Gastroesophageal sphincter (tissue), 4 donors: ENCODE results near the gene SCRN2. TPM values are rescaled to one million over a fixed set of nuclear protein-coding genes. Genes with fewer than 3 reads are reported as not detected.
A peak's percentile ranks its signal among the peaks of the same experiment; 100 is the strongest.

Source experiments
- ATAC-seq: fragments of 150-250 bp; one replicate; pipeline ENCODE4 v1.9.1; 2016; ENCODE audit warnings: mild to moderate bottlenecking, moderate library complexity
- H3K27ac ChIP-seq, 4 donors: fragments of 200-600 bp; sonication (generic) in 3 of 4; 1 replicate in 3 of 4; 2 replicates in 1 of 4; pipeline ENCODE4 v1.5.1; 2016 to 2019
- H3K27me3 ChIP-seq: fragments of 200-600 bp; sonication (generic); one replicate; pipeline ENCODE4 v1.5.1; 2019
- H3K36me3 ChIP-seq, 2 donors: fragments of 200-600 bp; sonication (generic); one replicate each; pipeline ENCODE4 v1.5.1; 2019; ENCODE audit warnings: control low read depth in 1 of 2
- H3K4me1 ChIP-seq, 3 donors: fragments of 200-600 bp; sonication (generic); 1 replicate in 2 of 3; 2 replicates in 1 of 3; pipeline ENCODE4 v1.5.1; 2016 to 2019; ENCODE audit warnings: control low read depth in 2 of 3
- H3K4me3 ChIP-seq, 2 donors: fragments of 200-600 bp; sonication (generic); one replicate each; pipeline ENCODE4 v1.5.1; 2019; ENCODE audit warnings: mild to moderate bottlenecking in 1 of 2, moderate library complexity in 1 of 2
- H3K9me3 ChIP-seq, 3 donors: fragments of 200-600 bp; sonication (generic); one replicate each; pipeline ENCODE4 v1.5.1; 2017 to 2019; ENCODE audit warnings: control low read depth in 2 of 3
- EP300 ChIP-seq: sonication (generic); formaldehyde crosslinking; IDR thresholded peaks from one replicate; pipeline ENCODE4 v1.6.1; 2017; ENCODE audit warnings: antibody characterized with exemption, mild to moderate bottlenecking
- POLR2A ChIP-seq, 2 donors: fragments of 450-650 bp; IDR thresholded peaks; one replicate each; pipeline ENCODE4 v1.6.1; 2017; ENCODE audit warnings: antibody characterized with exemption in 2 of 2, mild to moderate bottlenecking in 2 of 2, moderate library complexity in 1 of 2
- POLR2AphosphoS5 ChIP-seq: sonication (generic); formaldehyde crosslinking; IDR thresholded peaks from one replicate; pipeline ENCODE4 v1.6.1; 2017; ENCODE audit warnings: antibody characterized with exemption
- WGBS, 2 donors: methylation state at CpG; one replicate each; pipeline ENCODE4 v1.1.5; 2018; ENCODE audit warnings: low coverage in 1 of 2; 5-methylcytosine and 5-hydroxymethylcytosine counted together
- total RNA-seq, 4 donors: library from RNA; depleted of rRNA; stranded (reverse); fragments of >200 nt; gene quantifications; one replicate each; pipeline ENCODE4 v1.1.0, GENCODE V29; 2016
- TF ChIP-seq, protein P1 (sequence below), 4 experiments: fragments of 200-600 bp in 2 of 4; fragments of 450-650 bp in 2 of 4; sonication (generic) in 1 of 4; IDR thresholded peaks; one replicate each; pipeline ENCODE4 v1.5.1; 2017 to 2019; ENCODE audit warnings: antibody characterized with exemption in 4 of 4, mild to moderate bottlenecking in 2 of 4, moderate library complexity in 2 of 4

The SCRN2 gene
- total RNA-seq, 4 donors from 2014 or later: 17.4 to 28.9 (median 21.8) TPM

DNA sequence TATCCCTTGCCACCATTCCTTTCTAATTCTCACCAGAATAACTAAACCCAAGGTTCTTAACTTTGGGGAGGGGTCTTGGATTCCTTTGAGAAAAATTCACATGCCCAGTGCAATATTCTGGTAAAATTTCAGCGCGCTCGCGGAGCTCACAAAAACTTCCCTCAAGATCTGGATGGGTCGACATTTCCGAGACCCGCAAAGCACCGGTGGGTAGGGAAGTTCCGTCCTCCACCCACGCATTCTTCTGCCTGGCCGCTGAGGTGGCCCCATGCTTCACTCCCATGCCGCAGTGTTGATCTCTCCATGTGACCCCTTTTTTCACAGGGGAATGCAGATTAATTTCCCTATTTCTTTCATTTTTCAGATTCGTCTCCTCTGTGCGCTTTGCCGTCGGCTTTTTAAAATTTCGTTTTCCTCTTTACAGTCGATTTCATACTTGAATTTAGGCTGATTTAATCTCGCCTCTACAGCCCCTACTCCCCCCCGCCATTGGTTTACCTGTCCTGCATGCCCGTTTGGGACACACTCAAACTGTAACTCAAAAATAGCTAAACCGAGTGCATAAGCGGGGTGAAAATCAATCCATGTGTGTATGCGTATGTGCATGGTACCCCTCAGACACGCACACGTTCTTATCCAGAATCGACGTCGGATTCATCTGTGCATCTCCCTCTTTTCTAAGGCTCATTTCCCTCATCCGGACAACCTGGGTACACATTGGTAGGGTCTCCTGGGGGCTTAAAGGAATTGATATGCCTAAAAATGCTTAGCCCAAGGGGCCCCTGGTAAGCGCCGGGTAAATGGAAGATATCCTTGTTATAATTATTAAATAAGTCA, 11.3 kb upstream of the SCRN2 start:
- no peaks in the 10 kb centered on the region for H3K36me3 ChIP-seq
- H3K27ac ChIP-seq: no peak overlapping the region
- peaks cover 0 to 32% (median 9%) of the 10 kb centered on the region in 3 donors for H3K4me1 ChIP-seq
- H3K4me3 ChIP-seq: no peak overlapping the region
- 18 to 20% methylated on average over 31 to 32 of the region's 32 CpGs for WGBS, 2 donors
- no peaks in the 10 kb centered on the region for H3K9me3 ChIP-seq
- ATAC-seq: no peak
- TF ChIP-seq POLR2A (IDR thresholded peaks at IDR 0.05) (no peak), POLR2AphosphoS5 (peak; percentile 10)
- peaks cover 100% of the 10 kb centered on the region for H3K27me3 ChIP-seq

DNA sequence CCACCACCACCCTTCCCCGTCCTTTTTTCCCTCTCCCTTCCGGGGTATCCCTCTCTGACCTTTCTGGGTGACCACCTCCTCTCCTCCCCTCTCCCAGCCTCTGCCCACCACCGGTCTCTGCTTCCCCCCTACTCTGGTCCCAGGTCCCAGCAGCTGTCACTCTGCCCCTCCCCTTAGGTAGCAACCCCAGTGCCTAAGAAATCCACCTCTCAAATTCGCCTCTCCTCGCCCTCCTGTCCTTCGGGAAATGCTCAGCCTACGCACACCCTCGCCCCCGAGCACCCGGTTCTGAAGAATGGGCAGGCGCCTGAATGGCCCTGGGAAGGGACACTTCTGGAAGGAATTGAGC, 10.7 kb upstream of the SCRN2 start:
- no peak for TF ChIP-seq POLR2AphosphoS5
- TF ChIP-seq POLR2A (IDR thresholded peaks at IDR 0.05): no peak
- TF ChIP-seq, protein P1, sequence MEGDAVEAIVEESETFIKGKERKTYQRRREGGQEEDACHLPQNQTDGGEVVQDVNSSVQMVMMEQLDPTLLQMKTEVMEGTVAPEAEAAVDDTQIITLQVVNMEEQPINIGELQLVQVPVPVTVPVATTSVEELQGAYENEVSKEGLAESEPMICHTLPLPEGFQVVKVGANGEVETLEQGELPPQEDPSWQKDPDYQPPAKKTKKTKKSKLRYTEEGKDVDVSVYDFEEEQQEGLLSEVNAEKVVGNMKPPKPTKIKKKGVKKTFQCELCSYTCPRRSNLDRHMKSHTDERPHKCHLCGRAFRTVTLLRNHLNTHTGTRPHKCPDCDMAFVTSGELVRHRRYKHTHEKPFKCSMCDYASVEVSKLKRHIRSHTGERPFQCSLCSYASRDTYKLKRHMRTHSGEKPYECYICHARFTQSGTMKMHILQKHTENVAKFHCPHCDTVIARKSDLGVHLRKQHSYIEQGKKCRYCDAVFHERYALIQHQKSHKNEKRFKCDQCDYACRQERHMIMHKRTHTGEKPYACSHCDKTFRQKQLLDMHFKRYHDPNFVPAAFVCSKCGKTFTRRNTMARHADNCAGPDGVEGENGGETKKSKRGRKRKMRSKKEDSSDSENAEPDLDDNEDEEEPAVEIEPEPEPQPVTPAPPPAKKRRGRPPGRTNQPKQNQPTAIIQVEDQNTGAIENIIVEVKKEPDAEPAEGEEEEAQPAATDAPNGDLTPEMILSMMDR (IDR thresholded peaks at IDR 0.05): no peak
- TF ChIP-seq EP300: no peak
- H3K27me3 ChIP-seq: peaks cover 100% of the 10 kb centered on the region
- H3K36me3 ChIP-seq: no peaks in the 10 kb centered on the region
- no peak overlapping the region for H3K27ac ChIP-seq
- H3K4me3 ChIP-seq: no peak overlapping the region
- no peaks in the 10 kb centered on the region for H3K9me3 ChIP-seq
- peaks cover 0 to 37% (median 9%) of the 10 kb centered on the region in 3 donors for H3K4me1 ChIP-seq
- no peak for ATAC-seq
- 9 to 47% methylated on average over 5 to 9 of the region's 11 CpGs for WGBS, 2 donors

DNA sequence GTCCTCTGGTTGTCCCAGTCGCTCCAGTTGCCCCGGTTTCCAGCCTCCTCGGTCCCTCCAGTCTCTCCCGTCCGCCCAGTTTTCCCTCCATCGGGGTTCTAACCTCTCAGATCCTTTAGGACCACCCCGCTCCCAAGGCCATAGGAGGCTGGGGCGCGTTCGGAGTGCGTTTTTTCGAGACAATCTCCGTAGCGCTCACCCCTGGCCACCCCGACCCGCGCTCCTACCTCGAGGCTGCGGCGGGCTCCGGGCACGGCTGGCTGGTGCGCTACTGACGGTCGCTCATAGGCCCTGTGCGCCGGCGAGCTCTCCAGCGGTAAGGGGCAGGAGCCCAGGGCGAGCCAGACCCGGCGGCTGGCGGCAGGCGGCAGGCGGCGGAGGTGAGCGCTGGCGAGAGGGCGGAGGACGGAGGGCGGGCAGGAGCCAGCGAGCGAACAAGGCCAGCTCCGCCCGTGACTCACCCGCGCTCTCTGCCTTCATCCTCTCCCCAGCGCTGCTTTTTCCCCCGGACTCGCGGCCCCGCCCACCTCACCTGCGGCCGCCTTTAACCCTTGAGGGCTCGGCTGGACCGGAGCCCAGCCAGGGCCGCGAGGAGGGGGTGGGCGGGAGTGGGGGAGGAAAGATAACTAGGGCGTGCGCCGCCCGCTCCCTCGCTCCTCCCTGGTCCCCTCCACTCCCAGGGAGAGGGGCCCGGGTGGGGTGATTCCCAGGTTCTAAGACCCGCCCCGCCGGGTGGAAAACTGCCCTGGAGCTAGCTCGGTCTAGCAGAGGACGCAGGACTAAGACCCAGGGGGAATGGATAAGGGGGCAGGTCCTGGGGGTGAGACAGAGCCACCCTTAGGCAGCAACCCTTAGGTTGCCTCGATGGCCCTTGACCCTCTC, 9.9 kb upstream of the SCRN2 start, which contains the start of gene SP6:
Gene SP6 (minus strand): TSS at position 472 of the 882 bp plus-strand sequence. CDS start 2,734 bp downstream, outside the sequence.
- ATAC-seq: peak; percentile 82
- H3K4me1 ChIP-seq: peaks cover 0 to 39% (median 9%) of the 10 kb centered on the region in 3 donors
- WGBS, 2 donors: 0 to 15% methylated on average over 1 to 11 of the region's 71 CpGs
- H3K9me3 ChIP-seq: no peaks in the 10 kb centered on the region
- H3K36me3 ChIP-seq: no peaks in the 10 kb centered on the region
- peaks cover 100% of the 10 kb centered on the region for H3K27me3 ChIP-seq
- no peak for TF ChIP-seq EP300
- TF ChIP-seq, protein P1 (IDR thresholded peaks at IDR 0.05): peak in 3 of 4 experiments; percentile 8 to 41 (median 19)
- no peak within 1 kb of the TSS for H3K27ac ChIP-seq
- peak within 1 kb of the TSS in 1 of 2 donors; percentile 42 for H3K4me3 ChIP-seq

- no peak overlapping the region for H3K27ac ChIP-seq
- ATAC-seq: no peak
- H3K4me1 ChIP-seq: peaks cover 0 to 39% (median 9%) of the 10 kb centered on the region in 3 donors
- H3K9me3 ChIP-seq: no peaks in the 10 kb centered on the region
- no peaks in the 10 kb centered on the region for H3K36me3 ChIP-seq
- peak overlapping the region in 1 of 2 donors; percentile 42 for H3K4me3 ChIP-seq
- WGBS, 2 donors: 55% methylated on average over 6 of the region's 9 CpGs; no CpG with 5 or more reads in 1 of the 2 donors
- H3K27me3 ChIP-seq: peaks cover 100% of the 10 kb centered on the region
- TF ChIP-seq POLR2AphosphoS5 (no peak), EP300 (no peak), POLR2A (IDR thresholded peaks at IDR 0.05) (no peak)
- TF ChIP-seq, protein P1 (IDR thresholded peaks at IDR 0.05): no peak
Measured at GRCh38 chr17:47850373-47850691, 9.3 kb upstream of the SCRN2 start.

- Histone ChIP-seq H3K4me3 (no peak overlapping the region), H3K36me3 (no peaks in the 10 kb centered on the region), H3K9me3 (no peaks in the 10 kb centered on the region), H3K4me1 (peaks cover 0 to 42% (median 9%) of the 10 kb centered on the region in 3 donors), H3K27ac (no peak overlapping the region), H3K27me3 (peaks cover 86% of the 10 kb centered on the region)
- 41% methylated on average over 2 of the region's 23 CpGs; no CpG with 5 or more reads in 1 of the 2 donors for WGBS, 2 donors
- ATAC-seq: no peak
- TF ChIP-seq, protein P1 (IDR thresholded peaks at IDR 0.05): no peak
- TF ChIP-seq POLR2AphosphoS5 (no peak), POLR2A (IDR thresholded peaks at IDR 0.05) (no peak)
Measured at GRCh38 chr17:47848198-47848513, 7.1 kb upstream of the SCRN2 start.
